ENCODE measurements around the gene AADACL3.
"Not testable (repeated sequence)": the region's sequence is repeated elsewhere in the genome, so short reads cannot be mapped to it uniquely, and the experiment has no call there.

AADACL3 gene
- long read RNA-seq, donor 1 = 0 reads
- long read RNA-seq, donor 2 = 0 reads
- long read RNA-seq, donor 3 = 0 reads
- long read RNA-seq, donor 4 = 0 reads
- long read RNA-seq, donor 5 = 0 reads
- long read RNA-seq, donor 6 = 0 reads
- long read RNA-seq, donor 7 = 0 reads
- long read RNA-seq, donor 8 = 0 reads

- DNase-seq = no peak
These were observed at the start of gene AADACL3 for GRCh38 chr1:12715896-12716437. Gene AADACL3, plus strand, starts transcription at chr1:12716110. Its CDS starts 67 bp downstream, at chr1:12716177.

- DNase-seq = no peak
These were observed 49.7 kb upstream of the AADACL3 start for GRCh38 chr1:12666141-12666735.

- no peak for DNase-seq
These were observed 46.3 kb upstream of the AADACL3 start for GRCh38 chr1:12669529-12670068.

- no peak for DNase-seq
These were observed 41.6 kb upstream of the AADACL3 start for GRCh38 chr1:12674358-12674757.

GRCh38 chr1:12676122-12676521, 39.8 kb upstream of the AADACL3 start:
- DNase-seq = not testable (repeated sequence)

GRCh38 chr1:12677565-12677964, 38.3 kb upstream of the AADACL3 start:
- no peak for DNase-seq

GRCh38 chr1:12678350-12678749, 37.6 kb upstream of the AADACL3 start:
- no peak for DNase-seq

GRCh38 chr1:12678820-12679219, 37.1 kb upstream of the AADACL3 start:
- no peak for DNase-seq

GRCh38 chr1:12690156-12690555, 25.8 kb upstream of the AADACL3 start:
- DNase-seq = no peak

- no peak for DNase-seq
These were observed 22.7 kb upstream of the AADACL3 start for GRCh38 chr1:12692967-12693782.

- no peak for DNase-seq
These were observed 19.3 kb upstream of the AADACL3 start for GRCh38 chr1:12696658-12697057.

GRCh38 chr1:12697397-12697796, 18.5 kb upstream of the AADACL3 start:
- no peak for DNase-seq

GRCh38 chr1:12703821-12704451, 12.0 kb upstream of the AADACL3 start:
- no peak for DNase-seq

- no peak for DNase-seq
These were observed 9.8 kb upstream of the AADACL3 start for GRCh38 chr1:12706061-12706460.

GRCh38 chr1:12708396-12709090, 7.4 kb upstream of the AADACL3 start:
- no peak for DNase-seq

- no peak for DNase-seq
These were observed 6.8 kb upstream of the AADACL3 start for GRCh38 chr1:12709091-12709491.

- DNase-seq = no peak
These were observed 6.2 kb upstream of the AADACL3 start for GRCh38 chr1:12709696-12710095.

GRCh38 chr1:12711536-12711935, 4.4 kb upstream of the AADACL3 start:
- no peak for DNase-seq

- DNase-seq = no peak
These were observed 3.8 kb upstream of the AADACL3 start for GRCh38 chr1:12712076-12712475.

- no peak for DNase-seq
These were observed 3.0 kb upstream of the AADACL3 start for GRCh38 chr1:12712929-12713328.

GRCh38 chr1:12713651-12714050, 2.3 kb upstream of the AADACL3 start:
- DNase-seq = not testable (repeated sequence)
